Neural cell (in vitro differentiated cells): ENCODE data around the gene RBBP8NL.

ENCODE experiments used
- EP300 ChIP-seq: fragments of 450-650 bp; conservative IDR thresholded peaks from 2 replicates; pipeline ENCODE4 v1.6.1; 2014; ENCODE audit warnings: antibody characterized with exemption, mild to moderate bottlenecking, moderate library complexity; ENCODE audit not compliant: poor library complexity, severe bottlenecking
- EZH2 ChIP-seq: fragments of 200-600, 300-800 bp; shearing (Covaris generic), sonication (generic); IDR thresholded peaks from 2 replicates; pipeline ENCODE4 v1.6.1; 2014; ENCODE audit warnings: antibody characterized with exemption, low read length, borderline replicate concordance, mild to moderate bottlenecking; ENCODE audit not compliant: insufficient read depth, poor library complexity, severe bottlenecking
- MXI1 ChIP-seq: fragments of 450-650 bp; conservative IDR thresholded peaks from 2 replicates; pipeline ENCODE4 v1.6.1; 2014; ENCODE audit warnings: antibody characterized with exemption, mild to moderate bottlenecking; ENCODE audit not compliant: poor library complexity, severe bottlenecking
- POLR2AphosphoS5 ChIP-seq: IDR thresholded peaks from 2 replicates; pipeline ENCODE4 v1.6.1; 2012
- RAD21 ChIP-seq: fragments of 450-650 bp; conservative IDR thresholded peaks from 2 replicates; pipeline ENCODE4 v1.6.1; 2014; ENCODE audit warnings: antibody characterized with exemption, mild to moderate bottlenecking, moderate library complexity
- TF ChIP-seq, protein P1 (sequence below): fragments of 450-650 bp; IDR thresholded peaks from 2 replicates; pipeline ENCODE4 v1.5.1; 2014; ENCODE audit warnings: antibody characterized with exemption, mild to moderate bottlenecking, moderate library complexity; ENCODE audit not compliant: poor library complexity, severe bottlenecking

GRCh38 chr20:62405981-62406513 is 21.3 kb downstream of the RBBP8NL start:
- no peak for TF ChIP-seq MXI1
- TF ChIP-seq RAD21, result no peak
- TF ChIP-seq POLR2AphosphoS5, result no peak
- TF ChIP-seq, protein P1, sequence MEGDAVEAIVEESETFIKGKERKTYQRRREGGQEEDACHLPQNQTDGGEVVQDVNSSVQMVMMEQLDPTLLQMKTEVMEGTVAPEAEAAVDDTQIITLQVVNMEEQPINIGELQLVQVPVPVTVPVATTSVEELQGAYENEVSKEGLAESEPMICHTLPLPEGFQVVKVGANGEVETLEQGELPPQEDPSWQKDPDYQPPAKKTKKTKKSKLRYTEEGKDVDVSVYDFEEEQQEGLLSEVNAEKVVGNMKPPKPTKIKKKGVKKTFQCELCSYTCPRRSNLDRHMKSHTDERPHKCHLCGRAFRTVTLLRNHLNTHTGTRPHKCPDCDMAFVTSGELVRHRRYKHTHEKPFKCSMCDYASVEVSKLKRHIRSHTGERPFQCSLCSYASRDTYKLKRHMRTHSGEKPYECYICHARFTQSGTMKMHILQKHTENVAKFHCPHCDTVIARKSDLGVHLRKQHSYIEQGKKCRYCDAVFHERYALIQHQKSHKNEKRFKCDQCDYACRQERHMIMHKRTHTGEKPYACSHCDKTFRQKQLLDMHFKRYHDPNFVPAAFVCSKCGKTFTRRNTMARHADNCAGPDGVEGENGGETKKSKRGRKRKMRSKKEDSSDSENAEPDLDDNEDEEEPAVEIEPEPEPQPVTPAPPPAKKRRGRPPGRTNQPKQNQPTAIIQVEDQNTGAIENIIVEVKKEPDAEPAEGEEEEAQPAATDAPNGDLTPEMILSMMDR, result no peak
- TF ChIP-seq EP300, result no peak
- TF ChIP-seq EZH2, result no peak
